ENCODE data around the gene USP54.

- TF ChIP-seq GATA2 (IDR thresholded peaks at IDR 0.05; ENCODE audit: low read depth, low read length) (no peak), GATA3 (IDR thresholded peaks at IDR 0.05; ENCODE audit: low read depth, low read length) (no peak)
Measured at GRCh38 chr10:73460897-73461296, 130.2 kb downstream of the USP54 start.
